ENCODE measurements around the gene THPO.
"Not testable (repeated sequence)": the region's sequence is repeated elsewhere in the genome, so short reads cannot be mapped to it uniquely, and the experiment has no call there.

Gene THPO

GRCh38 chr3:184347321-184348056 lies 30.5 kb downstream of the THPO start:
- no peak for ATAC-seq

GRCh38 chr3:184346480-184347190 lies 31.4 kb downstream of the THPO start:
- no peak for ATAC-seq

GRCh38 chr3:184345317-184346144 lies 32.5 kb downstream of the THPO start:
- ATAC-seq, result peak; percentile 28 to 38

- no peak for ATAC-seq
Measured at GRCh38 chr3:184344579-184345316, 33.3 kb downstream of the THPO start.

GRCh38 chr3:184343200-184343876 lies 34.7 kb downstream of the THPO start:
- no peak for ATAC-seq

- ATAC-seq, result no peak
Measured at GRCh38 chr3:184341925-184342324, 36.1 kb downstream of the THPO start.

GRCh38 chr3:184339451-184340135 lies 38.4 kb downstream of the THPO start:
- ATAC-seq, result not testable (repeated sequence)

- no peak for ATAC-seq
Measured at GRCh38 chr3:184339001-184339400, 39.0 kb downstream of the THPO start.

- no peak for ATAC-seq
Measured at GRCh38 chr3:184338511-184338945, 39.5 kb downstream of the THPO start.

- no peak for ATAC-seq
Measured at GRCh38 chr3:184337981-184338380, 40.0 kb downstream of the THPO start.

GRCh38 chr3:184337399-184337714 lies 40.6 kb downstream of the THPO start, which contains the start of gene FAM131A:
TSS of gene FAM131A (plus strand) at chr3:184337600. CDS start at chr3:184337631, 31 bp downstream.
- ATAC-seq, result no peak

GRCh38 chr3:184336547-184337398 lies 41.2 kb downstream of the THPO start:
- ATAC-seq, result no peak

GRCh38 chr3:184335661-184336546 lies 42.1 kb downstream of the THPO start:
- peak; percentile 44 to 51 for ATAC-seq

- ATAC-seq, result no peak
Measured at GRCh38 chr3:184335291-184335660, 42.7 kb downstream of the THPO start.

GRCh38 chr3:184334470-184335158 lies 43.4 kb downstream of the THPO start:
- peak; percentile 76 to 81 for ATAC-seq

- no peak for ATAC-seq
Measured at GRCh38 chr3:184333700-184334099, 44.3 kb downstream of the THPO start.

- ATAC-seq, result no peak
Measured at GRCh38 chr3:184333190-184333589, 44.8 kb downstream of the THPO start.

- ATAC-seq, result no peak
Measured at GRCh38 chr3:184332370-184333090, 45.5 kb downstream of the THPO start.
